WTC11 (cell line): ENCODE results near the gene GABRR3. TPM values are rescaled to one million over a fixed set of nuclear protein-coding genes. Genes with fewer than 3 reads are reported as not detected.

Experiments
- ATAC-seq: fragments of 200-7000 bp; cut with Tn5 transposase; 2 replicates; pipeline ENCODE4 v1.10.0; 2021; ENCODE audit warnings: mild to moderate bottlenecking, moderate library complexity
- CTCF ChIA-PET: fragments of 300-600 bp; sonication (Branson Sonifier 250); formaldehyde crosslinking; loops from one replicate; lab custom pipeline; 2021; ENCODE audit warnings: antibody characterized with exemption; lab: Charles Lee
- POLR2A ChIA-PET: fragments of 350-600 bp; sonication (Branson Sonifier 250); formaldehyde crosslinking; loops from one replicate; lab custom pipeline; 2021; ENCODE audit warnings: antibody characterized with exemption; lab: Charles Lee
- DNase-seq: peaks from one replicate; pipeline ENCODE4 v3.0.0; 2021; ENCODE audit warnings: low spot score
- H3K27ac Mint-ChIP-seq: 2 replicates; pipeline ENCODE4 v1.8.0; 2021; ENCODE audit warnings: mixed read lengths
- H3K27me3 Mint-ChIP-seq: 2 replicates; pipeline ENCODE4 v1.8.0; 2021; ENCODE audit warnings: low read depth, mild to moderate bottlenecking, moderate library complexity, mixed read lengths
- H3K36me3 Mint-ChIP-seq: 2 replicates; pipeline ENCODE4 v1.8.0; 2021; ENCODE audit warnings: mixed read lengths
- H3K4me1 Mint-ChIP-seq: 2 replicates; pipeline ENCODE4 v1.8.0; 2022; ENCODE audit warnings: mixed read lengths
- H3K4me3 Mint-ChIP-seq: 2 replicates; pipeline ENCODE4 v1.8.0; 2021; ENCODE audit warnings: mild to moderate bottlenecking, moderate library complexity, mixed read lengths
- H3K9me3 Mint-ChIP-seq: 2 replicates; pipeline ENCODE4 v1.8.0; 2021; ENCODE audit warnings: mixed read lengths
- CDX4 ChIP-seq: fragments of 250-450 bp; sonication (Bioruptor Pico); IDR thresholded peaks from 2 replicates; pipeline ENCODE4 v1.9.0; 2021; ENCODE audit warnings: moderate library complexity, mild to moderate bottlenecking, inconsistent platforms, borderline replicate concordance
- CREB1 ChIP-seq: sonication (generic); formaldehyde crosslinking; IDR thresholded peaks from 2 replicates; pipeline ENCODE4 v1.8.0; 2023; ENCODE audit warnings: mild to moderate bottlenecking, missing genetic modification reagents
- ELF4 ChIP-seq: sonication (generic); formaldehyde crosslinking; IDR thresholded peaks from 2 replicates; pipeline ENCODE4 v1.8.1; 2022; ENCODE audit warnings: low read depth, mild to moderate bottlenecking, moderate library complexity, missing genetic modification reagents
- GRHL2 ChIP-seq: fragments of 250-450 bp; sonication (Bioruptor Pico); IDR thresholded peaks from 2 replicates; pipeline ENCODE4 v1.8.0; 2022; ENCODE audit warnings: mild to moderate bottlenecking, moderate library complexity; ENCODE audit not compliant: insufficient replicate concordance, severe bottlenecking
- KAT7 ChIP-seq: sonication (generic); formaldehyde crosslinking; IDR thresholded peaks from 2 replicates; pipeline ENCODE4 v1.8.1; 2023; ENCODE audit warnings: missing genetic modification reagents, mild to moderate bottlenecking, borderline replicate concordance
- MYBL2 ChIP-seq: sonication (generic); formaldehyde crosslinking; IDR thresholded peaks from 2 replicates; pipeline ENCODE4 v1.8.1; 2023; ENCODE audit warnings: mild to moderate bottlenecking, moderate library complexity, missing genetic modification reagents
- NR2C2 ChIP-seq: sonication (generic); formaldehyde crosslinking; IDR thresholded peaks from 2 replicates; pipeline ENCODE4 v1.8.0; 2022; ENCODE audit warnings: mild to moderate bottlenecking, missing genetic modification reagents
- PRDM15 ChIP-seq: sonication (generic); formaldehyde crosslinking; IDR thresholded peaks from 2 replicates; pipeline ENCODE4 v1.8.0; 2022; ENCODE audit warnings: missing genetic modification reagents
- RORB ChIP-seq: fragments of 250-450 bp; sonication (Bioruptor Pico); IDR thresholded peaks from 2 replicates; pipeline ENCODE4 v1.9.0; 2021; ENCODE audit warnings: mild to moderate bottlenecking
- SMAD3 ChIP-seq: sonication (generic); formaldehyde crosslinking; IDR thresholded peaks from 2 replicates; pipeline ENCODE4 v1.8.0; 2022; ENCODE audit warnings: missing genetic modification reagents, mild to moderate bottlenecking, borderline replicate concordance
- TEAD1 ChIP-seq: sonication (generic); formaldehyde crosslinking; IDR thresholded peaks from 2 replicates; pipeline ENCODE4 v1.8.0; 2022; ENCODE audit warnings: mild to moderate bottlenecking, missing genetic modification reagents
- USF2 ChIP-seq: sonication (generic); formaldehyde crosslinking; IDR thresholded peaks from 2 replicates; pipeline ENCODE4 v1.8.1; 2023; ENCODE audit warnings: mild to moderate bottlenecking, missing genetic modification reagents, moderate library complexity
- ZNF138 ChIP-seq: sonication (generic); formaldehyde crosslinking; conservative IDR thresholded peaks from 2 replicates; pipeline ENCODE4 v1.8.1; 2022; ENCODE audit warnings: mild to moderate bottlenecking, moderate library complexity, missing genetic modification reagents
- ZNF263 ChIP-seq: sonication (generic); formaldehyde crosslinking; IDR thresholded peaks from 2 replicates; pipeline ENCODE4 v1.8.1; 2022; ENCODE audit warnings: low read depth, mild to moderate bottlenecking, moderate library complexity, missing genetic modification reagents
- ZNF425 ChIP-seq: fragments of 250-450 bp; sonication (Bioruptor Pico); conservative IDR thresholded peaks from 2 replicates; pipeline ENCODE4 v1.9.0; 2021; ENCODE audit warnings: mild to moderate bottlenecking
- total RNA-seq: library from RNA; stranded (reverse); gene quantifications from 3 replicates; pipeline ENCODE4 v1.2.3, GENCODE V29; 2021

GABRR3 gene
- total RNA-seq, 1 experiment from 2014 or later: not detected

- H3K27me3 Mint-ChIP-seq: peaks cover 16% of the 10 kb centered on the region
- no peak for ATAC-seq
- POLR2A ChIA-PET: interaction anchor here (1.0 kb wide), 1 partner anchor 9 kb away, joined by 5 read pairs; no protein-coding TSS in a partner anchor
- CTCF ChIA-PET: interaction anchor here (0.6 to 2.8 kb wide), 10 partner anchors 16 to 360 kb away, joined by 3 to 24 read pairs (median 3); partner anchors contain the start of genes ARL6 and CRYBG3
- no peak overlapping the region for H3K4me3 Mint-ChIP-seq
- H3K9me3 Mint-ChIP-seq: no peaks in the 10 kb centered on the region
- DNase-seq: no peak
- H3K4me1 Mint-ChIP-seq: peaks cover 22% of the 10 kb centered on the region
- no peak overlapping the region for H3K27ac Mint-ChIP-seq
- H3K36me3 Mint-ChIP-seq: no peaks in the 10 kb centered on the region
- TF ChIP-seq PRDM15 (CRISPR knock-in tag): no peak
These were observed 66.7 kb downstream of the GABRR3 start for GRCh38 chr3:97968376-97968775.

- H3K4me1 Mint-ChIP-seq: peaks cover 22% of the 10 kb centered on the region
- CTCF ChIA-PET: interaction anchor here (0.6 to 2.8 kb wide), 10 partner anchors 16 to 361 kb away, joined by 3 to 24 read pairs (median 3); partner anchors contain the start of genes ARL6 and CRYBG3
- peaks cover 12% of the 10 kb centered on the region for H3K27me3 Mint-ChIP-seq
- TF ChIP-seq ZNF263 (no peak), TEAD1 (CRISPR knock-in tag) (no peak)
- POLR2A ChIA-PET: interaction anchor here (1.0 kb wide), 1 partner anchor 9 kb away, joined by 5 read pairs; no protein-coding TSS in a partner anchor
- no peak overlapping the region for H3K27ac Mint-ChIP-seq
- no peaks in the 10 kb centered on the region for H3K9me3 Mint-ChIP-seq
- H3K36me3 Mint-ChIP-seq: no peaks in the 10 kb centered on the region
- no peak overlapping the region for H3K4me3 Mint-ChIP-seq
- DNase-seq (peak; percentile 52), ATAC-seq (peak; percentile 79)
These were observed 67.1 kb downstream of the GABRR3 start for GRCh38 chr3:97967966-97968365.

GRCh38 chr3:97960993-97961766 lies 73.9 kb downstream of the GABRR3 start:
- POLR2A ChIA-PET: no interaction called here
- H3K4me3 Mint-ChIP-seq: no peak overlapping the region
- H3K36me3 Mint-ChIP-seq: no peaks in the 10 kb centered on the region
- no peaks in the 10 kb centered on the region for H3K27me3 Mint-ChIP-seq
- H3K9me3 Mint-ChIP-seq: no peaks in the 10 kb centered on the region
- DNase-seq (no peak), ATAC-seq (no peak)
- H3K4me1 Mint-ChIP-seq: peaks cover 2% of the 10 kb centered on the region; the same call in 1 of the 2 replicates
- CTCF ChIA-PET: no interaction called here
- no peak for TF ChIP-seq NR2C2 (CRISPR knock-in tag)
- TF ChIP-seq KAT7: no peak
- no peak for TF ChIP-seq SMAD3
- TF ChIP-seq GRHL2 (CRISPR knock-in tag): no peak
- TF ChIP-seq RORB: no peak
- no peak for TF ChIP-seq ZNF425 (CRISPR knock-in tag)
- TF ChIP-seq CREB1 (CRISPR knock-in tag): no peak
- no peak for TF ChIP-seq CDX4 (CRISPR knock-in tag)
- no peak for TF ChIP-seq USF2 (CRISPR knock-in tag)
- no peak for TF ChIP-seq ELF4
- TF ChIP-seq ZNF138 (CRISPR knock-in tag): no peak
- TF ChIP-seq MYBL2 (CRISPR knock-in tag): no peak
- no peak overlapping the region for H3K27ac Mint-ChIP-seq
